D341Med (cell line): ENCODE measurements around the gene HELT.
"Not testable (repeated sequence)": the region's sequence is repeated elsewhere in the genome, so short reads cannot be mapped to it uniquely, and the experiment has no call there.

ENCODE experiments used
- DNase-seq: peaks from one replicate; pipeline ENCODE4 v3.0.0; 2012; ENCODE audit warnings: low spot score

Gene HELT

GRCh38 chr4:185017964-185018772, at the start of gene HELT:
Gene HELT, plus strand, starts transcription at chr4:185018490. Its CDS starts 439 bp downstream, at chr4:185018929.
- DNase-seq: peak; percentile 70

- no peak for DNase-seq
These were observed 49.5 kb upstream of the HELT start for GRCh38 chr4:184968784-184969201.

- no peak for DNase-seq
These were observed 48.7 kb upstream of the HELT start for GRCh38 chr4:184969610-184970009.

- DNase-seq: no peak
These were observed 45.3 kb upstream of the HELT start for GRCh38 chr4:184972991-184973390.

- not testable (repeated sequence) for DNase-seq
These were observed 41.9 kb upstream of the HELT start for GRCh38 chr4:184976348-184976747.

- DNase-seq: no peak
These were observed 40.5 kb upstream of the HELT start for GRCh38 chr4:184977747-184978146.

- no peak for DNase-seq
These were observed 40.1 kb upstream of the HELT start for GRCh38 chr4:184978211-184978610.

- DNase-seq: no peak
These were observed 38.7 kb upstream of the HELT start for GRCh38 chr4:184979461-184980124.

- no peak for DNase-seq
These were observed 38.0 kb upstream of the HELT start for GRCh38 chr4:184980261-184980660.

- peak; percentile 93 for DNase-seq
These were observed 34.5 kb upstream of the HELT start for GRCh38 chr4:184983672-184984356.

GRCh38 chr4:184987493-184988031, 30.7 kb upstream of the HELT start:
- no peak for DNase-seq

- no peak for DNase-seq
These were observed 29.7 kb upstream of the HELT start for GRCh38 chr4:184988611-184989010.

GRCh38 chr4:184989283-184989682, 29.0 kb upstream of the HELT start:
- not testable (repeated sequence) for DNase-seq

GRCh38 chr4:184990131-184990530, 28.2 kb upstream of the HELT start:
- DNase-seq: not testable (repeated sequence)

- no peak for DNase-seq
These were observed 26.4 kb upstream of the HELT start for GRCh38 chr4:184991860-184992259.

- DNase-seq: no peak
These were observed 25.9 kb upstream of the HELT start for GRCh38 chr4:184992422-184992821.

GRCh38 chr4:184993247-184993646, 25.0 kb upstream of the HELT start:
- no peak for DNase-seq

GRCh38 chr4:184994010-184994622, 24.2 kb upstream of the HELT start:
- no peak for DNase-seq

GRCh38 chr4:184994623-184995010, 23.7 kb upstream of the HELT start:
- DNase-seq: no peak

GRCh38 chr4:184997656-184998055, 20.6 kb upstream of the HELT start:
- DNase-seq: not testable (repeated sequence)

GRCh38 chr4:185002784-185003183, 15.5 kb upstream of the HELT start:
- no peak for DNase-seq
